GM19397 (cell line): ENCODE results near the gene HEPN1.

ENCODE experiments used
- ATAC-seq: cut with Tn5 transposase; IDR thresholded peaks from one replicate; pipeline ENCODE4 v1.9.1; 2021; ENCODE audit warnings: mild to moderate bottlenecking, moderate library complexity; ENCODE audit not compliant: unreplicated experiment

HEPN1 gene

GRCh38 chr11:124918950-124919349 lies at the start of gene HEPN1:
Gene HEPN1, plus strand, starts transcription at chr11:124919250.
- ATAC-seq: no peak

GRCh38 chr11:124869331-124869730 lies 49.7 kb upstream of the HEPN1 start:
- ATAC-seq: no peak

GRCh38 chr11:124869856-124870387 lies 49.1 kb upstream of the HEPN1 start:
- ATAC-seq: no peak

GRCh38 chr11:124870430-124870829 lies 48.6 kb upstream of the HEPN1 start:
- ATAC-seq: no peak

- no peak for ATAC-seq
These were observed 46.8 kb upstream of the HEPN1 start for GRCh38 chr11:124872280-124872679.

- no peak for ATAC-seq
These were observed 46.3 kb upstream of the HEPN1 start for GRCh38 chr11:124872741-124873140.

- ATAC-seq: no peak
These were observed 45.1 kb upstream of the HEPN1 start for GRCh38 chr11:124873951-124874350.

GRCh38 chr11:124874571-124875255 lies 44.3 kb upstream of the HEPN1 start:
- ATAC-seq: no peak

GRCh38 chr11:124875401-124875800 lies 43.6 kb upstream of the HEPN1 start:
- no peak for ATAC-seq

- ATAC-seq: peak; percentile 90
These were observed 42.9 kb upstream of the HEPN1 start for GRCh38 chr11:124875943-124876817.

- ATAC-seq: no peak
These were observed 42.0 kb upstream of the HEPN1 start for GRCh38 chr11:124876818-124877630.

GRCh38 chr11:124877631-124877909 lies 41.5 kb upstream of the HEPN1 start:
- no peak for ATAC-seq

GRCh38 chr11:124877910-124878758 lies 40.9 kb upstream of the HEPN1 start:
- no peak for ATAC-seq

- no peak for ATAC-seq
These were observed 40.1 kb upstream of the HEPN1 start for GRCh38 chr11:124878759-124879492.

GRCh38 chr11:124879493-124880289 lies 39.4 kb upstream of the HEPN1 start:
- no peak for ATAC-seq

- no peak for ATAC-seq
These were observed 38.8 kb upstream of the HEPN1 start for GRCh38 chr11:124880290-124880611.

- ATAC-seq: no peak
These were observed 38.1 kb upstream of the HEPN1 start for GRCh38 chr11:124880958-124881357.

- no peak for ATAC-seq
These were observed 36.5 kb upstream of the HEPN1 start for GRCh38 chr11:124882339-124883071.
